Tibial nerve (tissue), 4 donors: ENCODE measurements around the gene EXOSC3. TPM values are rescaled to one million over a fixed set of nuclear protein-coding genes. Genes with fewer than 3 reads are reported as not detected.

Experiments used
- DNase-seq, 2 donors: peaks; one replicate each; pipeline ENCODE4 v3.0.0-alpha.2; 2019; ENCODE audit warnings: low spot score in 2 of 2
- H3K27ac ChIP-seq, 4 donors: fragments of 200-600 bp; sonication (generic) in 3 of 4; one replicate each; pipeline ENCODE4 v1.5.1; 2017 to 2019; ENCODE audit warnings: mild to moderate bottlenecking in 1 of 4
- H3K27me3 ChIP-seq, 2 donors: fragments of 200-600 bp; sonication (generic) in 1 of 2; one replicate each; pipeline versions ENCODE4 v1.5.1 to v1.6.0; 2017 to 2019
- H3K36me3 ChIP-seq, 3 donors: fragments of 200-600 bp; sonication (generic); one replicate each; pipeline ENCODE4 v1.5.1; 2018 to 2019
- H3K4me1 ChIP-seq, 4 donors: fragments of 200-600 bp; sonication (generic) in 3 of 4; one replicate each; pipeline ENCODE4 v1.5.1; 2017 to 2019
- H3K4me3 ChIP-seq, 4 donors: fragments of 200-600 bp; sonication (generic) in 3 of 4; one replicate each; pipeline ENCODE4 v1.5.1; 2017 to 2019; ENCODE audit warnings: mild to moderate bottlenecking in 1 of 4, moderate library complexity in 1 of 4
- H3K9me3 ChIP-seq, 4 donors: fragments of 200-600 bp; sonication (generic) in 3 of 4; one replicate each; pipeline ENCODE4 v1.5.1; 2017 to 2019
- EP300 ChIP-seq, 2 donors: sonication (generic); formaldehyde crosslinking; IDR thresholded peaks; one replicate each; pipeline ENCODE4 v1.6.1; 2017; ENCODE audit warnings: antibody characterized with exemption in 2 of 2, mild to moderate bottlenecking in 1 of 2
- POLR2A ChIP-seq, 2 donors: fragments of 450-650 bp; IDR thresholded peaks; one replicate each; pipeline ENCODE4 v1.6.1; 2017; ENCODE audit warnings: antibody characterized with exemption in 2 of 2, mild to moderate bottlenecking in 2 of 2, moderate library complexity in 2 of 2
- WGBS, 2 donors: methylation state at CpG; one replicate each; pipeline ENCODE4 v1.1.5; 2018; 5-methylcytosine and 5-hydroxymethylcytosine counted together
- total RNA-seq, 4 donors: library from RNA; depleted of rRNA; stranded (reverse); fragments of >200 nt; gene quantifications; one replicate each; pipeline ENCODE4 v1.1.0, GENCODE V29; 2016
- TF ChIP-seq, protein P1 (sequence below), 5 experiments: fragments of 200-600 bp in 3 of 5; fragments of 450-650 bp in 2 of 5; sonication (generic) in 3 of 5; IDR thresholded peaks; one replicate each; pipeline ENCODE4 v1.5.1; 2016 to 2019; ENCODE audit warnings: antibody characterized with exemption in 5 of 5, mild to moderate bottlenecking in 3 of 5, moderate library complexity in 2 of 5

EXOSC3 gene
- total RNA-seq, 4 donors from 2014 or later: 23.4 to 59.9 (median 39.3) TPM

DNA sequence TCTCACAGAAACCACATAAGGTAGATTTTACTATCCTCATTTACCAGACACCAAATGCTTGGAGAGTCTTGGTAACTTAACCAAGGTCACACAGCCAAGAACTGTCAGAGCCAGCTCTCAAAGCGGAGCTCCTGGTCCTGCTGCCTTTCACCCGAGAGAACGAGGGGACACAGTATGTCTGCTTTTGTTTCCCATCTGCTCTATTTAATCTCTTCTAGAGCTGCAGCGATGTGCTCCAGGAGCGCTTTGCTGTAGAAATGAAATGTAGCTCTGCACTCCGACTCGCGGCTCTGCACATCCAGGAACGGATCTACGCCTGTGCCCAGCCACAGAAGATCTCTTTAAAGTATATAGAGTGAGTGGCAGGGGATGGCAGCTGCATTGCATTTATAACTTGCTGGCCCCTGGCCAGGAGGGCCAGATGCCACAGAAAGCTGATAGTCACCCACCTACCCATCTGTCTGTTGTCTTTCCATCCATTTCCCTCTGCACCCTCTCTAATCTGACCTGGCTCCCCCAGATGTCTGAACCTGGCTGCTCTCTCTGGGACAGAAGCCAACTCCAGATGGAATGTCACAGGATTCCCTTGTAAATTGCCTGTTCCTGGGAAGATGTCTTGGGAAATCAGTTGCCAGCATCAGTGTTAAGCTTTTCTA is 52.6 kb downstream of the EXOSC3 start:
- no peaks in the 10 kb centered on the region for H3K36me3 ChIP-seq
- TF ChIP-seq EP300 (IDR thresholded peaks at IDR 0.05) (no peak), POLR2A (IDR thresholded peaks at IDR 0.05) (no peak)
- no peak overlapping the region for H3K27ac ChIP-seq
- no peak overlapping the region for H3K4me3 ChIP-seq
- H3K27me3 ChIP-seq: no peaks in the 10 kb centered on the region
- WGBS, 2 donors: 77 to 86% methylated on average over 10 of the region's 10 CpGs
- H3K9me3 ChIP-seq: no peaks in the 10 kb centered on the region
- no peaks in the 10 kb centered on the region for H3K4me1 ChIP-seq
- no peak for DNase-seq

DNA sequence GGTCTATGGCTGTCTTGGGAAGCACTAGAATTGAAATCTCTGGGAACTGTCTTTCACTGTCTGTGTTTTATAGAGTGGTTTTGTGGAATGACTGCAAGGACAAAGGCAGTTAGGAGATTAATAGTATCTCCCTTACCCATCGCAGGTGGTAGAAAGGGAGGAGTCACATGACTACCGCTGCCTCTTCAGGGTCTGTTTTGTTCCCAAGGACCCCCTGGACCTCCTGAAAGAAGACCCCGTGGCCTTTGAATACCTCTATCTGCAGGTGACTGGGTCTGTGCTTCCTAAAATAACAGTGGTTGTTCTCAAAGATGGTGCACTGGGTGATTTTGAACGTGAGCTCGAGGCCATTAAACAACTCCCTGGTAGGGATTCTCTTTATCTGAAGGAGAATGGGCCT is 54.0 kb downstream of the EXOSC3 start:
- TF ChIP-seq, protein P1, sequence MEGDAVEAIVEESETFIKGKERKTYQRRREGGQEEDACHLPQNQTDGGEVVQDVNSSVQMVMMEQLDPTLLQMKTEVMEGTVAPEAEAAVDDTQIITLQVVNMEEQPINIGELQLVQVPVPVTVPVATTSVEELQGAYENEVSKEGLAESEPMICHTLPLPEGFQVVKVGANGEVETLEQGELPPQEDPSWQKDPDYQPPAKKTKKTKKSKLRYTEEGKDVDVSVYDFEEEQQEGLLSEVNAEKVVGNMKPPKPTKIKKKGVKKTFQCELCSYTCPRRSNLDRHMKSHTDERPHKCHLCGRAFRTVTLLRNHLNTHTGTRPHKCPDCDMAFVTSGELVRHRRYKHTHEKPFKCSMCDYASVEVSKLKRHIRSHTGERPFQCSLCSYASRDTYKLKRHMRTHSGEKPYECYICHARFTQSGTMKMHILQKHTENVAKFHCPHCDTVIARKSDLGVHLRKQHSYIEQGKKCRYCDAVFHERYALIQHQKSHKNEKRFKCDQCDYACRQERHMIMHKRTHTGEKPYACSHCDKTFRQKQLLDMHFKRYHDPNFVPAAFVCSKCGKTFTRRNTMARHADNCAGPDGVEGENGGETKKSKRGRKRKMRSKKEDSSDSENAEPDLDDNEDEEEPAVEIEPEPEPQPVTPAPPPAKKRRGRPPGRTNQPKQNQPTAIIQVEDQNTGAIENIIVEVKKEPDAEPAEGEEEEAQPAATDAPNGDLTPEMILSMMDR (IDR thresholded peaks at IDR 0.05): no peak
- TF ChIP-seq POLR2A (IDR thresholded peaks at IDR 0.05): no peak
- TF ChIP-seq EP300 (IDR thresholded peaks at IDR 0.05): no peak
- Histone ChIP-seq H3K27ac (no peak overlapping the region), H3K4me3 (no peak overlapping the region), H3K4me1 (no peaks in the 10 kb centered on the region), H3K9me3 (no peaks in the 10 kb centered on the region), H3K27me3 (no peaks in the 10 kb centered on the region), H3K36me3 (no peaks in the 10 kb centered on the region)
- WGBS, 2 donors: 35 to 43% methylated on average over 5 of the region's 5 CpGs
- no peak for DNase-seq

DNA sequence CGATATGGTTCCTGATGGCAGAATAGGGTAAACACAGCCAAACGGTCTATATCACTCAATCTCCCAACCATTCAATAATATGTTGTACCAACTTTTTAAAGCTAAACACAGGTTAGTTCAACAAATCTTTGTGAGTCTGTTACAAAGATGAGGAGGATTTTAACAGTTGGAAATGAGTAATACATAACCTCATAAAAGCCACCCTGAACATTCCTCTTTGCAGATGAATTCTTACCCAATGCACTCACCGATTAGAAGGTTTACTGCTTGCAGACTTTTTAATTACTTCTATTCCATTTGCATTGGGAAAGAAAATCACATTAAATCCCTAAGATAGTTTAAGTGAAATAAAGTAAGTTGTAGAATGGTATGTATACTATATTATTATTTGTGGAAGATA is 54.6 kb downstream of the EXOSC3 start:
- no peak for DNase-seq
- Histone ChIP-seq H3K4me1 (no peaks in the 10 kb centered on the region), H3K27ac (no peak overlapping the region), H3K36me3 (no peaks in the 10 kb centered on the region), H3K27me3 (no peaks in the 10 kb centered on the region), H3K9me3 (no peaks in the 10 kb centered on the region), H3K4me3 (no peak overlapping the region)
- WGBS, 2 donors: 67 to 72% methylated on average over 3 of the region's 3 CpGs
- TF ChIP-seq EP300 (IDR thresholded peaks at IDR 0.05) (no peak), POLR2A (IDR thresholded peaks at IDR 0.05) (no peak)
- TF ChIP-seq, protein P1 (IDR thresholded peaks at IDR 0.05): no peak

Other genes with a start within 250 kb of the EXOSC3 start
- 10 to 100 TPM in 2 of 4 donors, 1 to 10 TPM in 2; 5.7 to 11.4 (median 9.2) TPM for gene FBXO10, start 208.7 kb downstream of the EXOSC3 start, total RNA-seq
- gene TOMM5, start 192.5 kb downstream of the EXOSC3 start, total RNA-seq: 10 to 100 TPM; 21.0 to 81.1 (median 63.7) TPM
- 1 to 10 TPM in 1 of 4 donors, under 1 TPM in 2, not detected in 1; 0.30 to 1.6 (median 0.42) TPM for gene FRMPD1, start 134.1 kb downstream of the EXOSC3 start, total RNA-seq
- gene TRMT10B, start 31.3 kb downstream of the EXOSC3 start, total RNA-seq: 10 to 100 TPM; 10.2 to 27.5 (median 12.3) TPM
- 10 to 100 TPM; 18.6 to 31.4 (median 21.5) TPM for gene DCAF10, start 15.7 kb upstream of the EXOSC3 start, total RNA-seq
- gene SLC25A51, start 119.1 kb upstream of the EXOSC3 start, total RNA-seq: 10 to 100 TPM; 21.6 to 28.4 (median 25.7) TPM